ENCODE measurements around the gene OCRL.
A peak's percentile ranks its signal among the peaks of the same experiment; 100 is the strongest.

The OCRL gene

DNA sequence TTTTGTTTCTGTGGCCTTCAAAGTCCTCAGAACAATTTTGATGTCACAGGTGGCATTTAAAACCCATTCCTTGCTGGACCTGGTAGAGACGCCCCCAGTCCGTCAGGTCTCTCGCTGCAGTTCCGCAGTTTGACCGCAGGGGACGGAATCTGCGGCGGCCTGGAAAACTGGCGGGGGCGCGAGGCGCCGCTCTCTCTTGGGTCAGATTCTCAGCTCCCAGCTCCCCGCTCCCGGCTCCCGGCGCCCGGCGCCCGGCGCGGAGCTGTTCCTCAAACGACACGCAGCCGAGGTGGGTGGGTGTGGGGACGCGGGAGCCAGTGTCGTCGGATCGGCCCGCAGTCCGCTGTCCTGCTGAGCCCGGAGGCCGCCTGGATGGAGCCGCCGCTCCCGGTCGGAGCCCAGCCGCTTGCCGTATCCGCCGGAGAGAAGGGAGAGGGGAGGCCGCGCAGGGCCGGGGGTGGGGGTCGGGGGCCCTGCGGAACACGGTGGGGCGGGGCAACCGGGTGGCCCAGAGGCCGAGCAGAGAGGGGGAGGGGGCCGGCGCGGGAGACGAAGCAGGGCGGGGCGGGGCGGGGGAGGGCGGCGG is at the start of gene OCRL:
Gene OCRL (plus strand): TSS at position 192 of the 586 bp plus-strand sequence. CDS start 181 bp downstream, at position 373.
- peak; percentile 16 to 38 for DNase-seq (ENCODE audit: low read depth in 2 of 2)

DNA sequence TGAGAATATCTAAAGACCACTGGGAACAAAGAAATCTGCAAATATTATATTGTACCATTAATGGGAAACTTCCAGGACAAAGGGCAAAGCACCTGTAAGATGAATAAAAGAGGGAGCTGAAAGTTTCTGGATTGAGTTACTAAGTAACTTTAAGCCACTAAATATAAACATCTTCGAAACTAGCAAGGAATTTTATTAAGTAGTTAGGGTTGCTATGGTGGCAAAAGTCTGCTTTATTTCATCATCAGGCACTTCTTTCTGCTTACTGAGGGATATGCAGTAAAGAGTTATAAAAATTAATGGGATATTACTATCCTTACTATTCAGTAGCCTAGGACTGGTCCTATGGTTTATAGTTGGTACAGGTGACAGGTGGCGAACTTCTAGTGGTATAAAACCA is 49.7 kb upstream of the OCRL start:
- no peak for DNase-seq (ENCODE audit: low read depth in 2 of 2)

DNA sequence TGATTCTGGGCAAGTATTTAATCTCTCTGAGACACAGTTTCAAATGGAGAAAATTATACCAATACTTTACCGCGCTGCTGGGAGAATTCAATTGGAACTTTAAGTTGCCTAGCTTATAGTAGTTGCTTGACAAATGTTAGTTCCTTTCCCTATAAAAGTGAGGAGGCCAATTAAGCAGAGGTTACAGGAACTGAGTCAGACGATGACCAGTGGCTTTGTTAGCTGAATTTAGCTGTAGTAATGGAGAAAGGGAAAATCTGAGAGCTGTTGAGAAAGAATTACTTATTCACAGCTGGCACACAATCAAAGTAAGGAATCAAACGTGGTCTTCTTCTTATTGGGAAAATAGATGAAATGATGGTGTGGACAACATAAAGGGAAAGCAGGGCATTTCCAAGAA is 46.4 kb upstream of the OCRL start:
- no peak for DNase-seq (ENCODE audit: low read depth in 2 of 2)

DNA sequence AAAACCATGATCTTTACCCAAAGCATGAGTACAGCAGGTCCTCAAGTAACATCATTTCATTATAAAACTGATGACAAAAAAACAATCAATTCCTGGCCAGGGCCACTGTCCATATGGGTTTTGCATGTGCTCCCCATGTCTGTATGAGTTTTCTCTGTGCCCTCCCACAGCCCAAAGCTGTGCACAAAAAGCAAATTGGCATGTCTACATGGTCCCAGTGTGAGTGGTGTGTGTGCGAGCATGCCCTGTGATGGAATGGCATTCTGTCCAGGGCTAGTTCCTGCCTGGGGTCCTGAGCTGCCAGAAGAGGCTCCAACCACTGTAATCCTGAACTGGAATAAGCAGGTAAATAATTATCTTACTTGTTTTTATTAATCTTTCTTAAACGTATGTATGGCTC is 45.2 kb upstream of the OCRL start:
- DNase-seq (ENCODE audit: low read depth in 2 of 2): no peak

DNA sequence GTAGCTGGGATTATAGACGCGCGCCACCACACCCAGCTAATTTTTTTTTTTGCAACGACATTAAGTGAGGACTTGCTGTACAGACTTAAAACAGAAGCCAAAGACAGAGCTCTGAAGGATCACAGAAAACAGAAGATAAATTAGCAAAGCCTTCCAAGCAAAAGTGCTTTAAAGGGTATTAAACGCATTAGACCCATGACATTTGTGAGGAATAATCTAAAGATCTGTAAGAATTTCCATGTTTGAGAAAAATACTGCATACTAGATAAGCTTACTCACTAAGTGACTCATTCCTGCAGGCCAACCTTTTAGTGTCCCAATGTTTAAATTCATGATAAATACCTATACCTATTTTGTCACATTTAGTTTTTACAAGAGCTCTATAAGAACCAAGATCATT is 44.2 kb upstream of the OCRL start:
- no peak for DNase-seq (ENCODE audit: low read depth in 2 of 2)

DNA sequence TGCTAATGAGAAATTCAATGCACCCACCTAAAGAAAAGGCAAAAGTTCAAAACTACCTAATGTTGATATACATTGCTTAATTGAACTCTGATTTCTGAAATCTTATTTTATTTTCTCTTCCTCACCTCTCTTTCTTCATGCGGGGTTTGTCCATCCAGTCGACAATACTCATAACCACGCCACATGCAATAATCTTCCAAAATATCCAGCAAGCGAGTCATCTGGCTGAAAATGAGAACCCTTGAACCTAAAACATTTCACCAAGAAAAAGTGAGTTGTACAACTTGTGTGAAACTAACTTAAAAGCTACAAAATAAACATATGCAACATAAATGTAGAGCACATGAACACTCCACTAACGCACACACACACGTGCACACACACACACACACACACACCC is 43.4 kb upstream of the OCRL start:
- no peak for DNase-seq (ENCODE audit: low read depth in 2 of 2)

DNA sequence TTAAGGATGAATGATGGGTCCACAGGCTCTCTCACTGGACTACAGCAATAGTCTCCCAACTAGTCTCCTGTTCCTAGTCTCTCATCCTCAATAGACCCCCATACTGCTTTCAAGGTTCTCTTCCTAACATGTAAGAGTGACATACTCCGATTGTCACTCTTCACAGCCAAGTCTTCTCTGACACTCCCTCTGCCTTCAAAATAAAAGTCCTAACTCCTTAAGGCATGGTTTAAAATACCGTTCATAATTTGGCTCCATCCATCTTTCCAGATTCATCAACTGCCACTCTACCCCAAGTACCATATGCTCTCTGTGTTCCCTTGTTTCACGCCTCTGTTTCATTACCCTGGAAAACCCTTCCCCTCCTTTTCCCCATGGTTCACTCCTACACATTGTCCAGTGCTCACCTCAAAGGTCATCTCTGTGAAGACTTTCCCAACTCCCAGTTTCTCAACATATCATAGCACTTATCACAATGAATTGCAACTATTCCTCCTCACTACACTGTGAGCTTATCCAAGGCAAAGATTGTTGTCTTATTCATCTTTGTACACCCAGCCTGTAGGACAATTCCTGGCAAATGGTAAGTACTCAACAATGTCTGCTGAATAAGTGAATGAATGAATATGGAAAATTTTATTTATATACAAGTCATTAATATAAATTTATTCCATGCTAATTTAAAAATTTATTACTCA is 42.8 kb upstream of the OCRL start:
- DNase-seq (ENCODE audit: low read depth in 2 of 2): no peak

DNA sequence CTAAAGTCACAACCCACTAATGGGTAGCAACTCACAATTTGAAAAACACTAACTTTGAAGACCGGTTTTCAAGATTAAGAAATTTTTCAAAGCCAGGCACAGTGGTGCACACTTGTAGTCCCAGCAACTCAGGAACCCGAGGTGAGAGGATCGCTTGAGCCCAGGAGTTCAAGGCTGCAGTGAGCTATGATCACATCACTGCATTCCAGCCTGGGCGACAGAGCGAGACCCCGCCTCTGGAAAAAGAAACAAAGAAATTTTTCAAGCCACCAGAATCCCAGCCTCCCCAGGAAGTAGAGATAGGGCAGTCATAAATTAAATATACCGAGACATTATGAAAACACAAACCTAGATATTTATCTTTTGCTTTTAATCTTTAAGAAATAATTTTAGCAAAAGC is 29.7 kb upstream of the OCRL start:
- no peak for DNase-seq (ENCODE audit: low read depth in 2 of 2)

DNA sequence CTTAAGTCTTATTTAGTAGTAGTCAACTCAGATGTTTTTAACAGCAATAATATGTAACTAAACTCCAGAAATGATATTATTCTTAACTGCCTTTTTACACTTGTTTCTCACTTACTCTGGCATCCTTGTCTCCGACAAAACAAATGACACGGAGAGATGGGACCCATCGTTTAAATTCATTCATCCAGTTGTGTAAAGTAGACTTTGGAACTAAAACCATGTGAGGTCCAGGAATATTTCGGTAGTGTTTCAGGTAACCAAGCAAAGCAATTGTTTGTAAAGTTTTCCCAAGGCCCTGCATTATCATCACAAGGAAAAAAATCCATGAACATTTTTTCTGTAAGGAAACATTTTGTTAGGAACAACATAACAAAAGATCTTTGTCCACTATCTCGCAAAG is 28.4 kb upstream of the OCRL start:
- DNase-seq (ENCODE audit: low read depth in 2 of 2): no peak

DNA sequence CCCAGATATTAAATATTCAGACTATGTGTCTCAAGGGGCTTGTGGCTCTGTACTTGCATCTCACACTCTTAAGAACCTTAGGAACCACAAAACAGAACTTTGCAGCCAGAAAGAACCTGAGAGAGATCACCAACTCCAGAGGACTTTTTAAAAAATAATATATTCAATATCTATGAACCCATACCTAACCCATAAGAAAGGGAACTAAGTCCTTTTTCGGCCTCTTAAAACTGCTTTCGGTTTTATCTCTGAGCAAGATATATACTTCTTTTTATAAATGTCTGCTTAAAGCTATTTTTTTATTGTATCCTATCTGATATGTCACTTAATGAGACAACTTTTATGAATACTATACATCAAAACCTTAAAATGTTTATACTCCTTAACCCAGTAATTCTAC is 27.6 kb upstream of the OCRL start:
- no peak for DNase-seq (ENCODE audit: low read depth in 2 of 2)

DNA sequence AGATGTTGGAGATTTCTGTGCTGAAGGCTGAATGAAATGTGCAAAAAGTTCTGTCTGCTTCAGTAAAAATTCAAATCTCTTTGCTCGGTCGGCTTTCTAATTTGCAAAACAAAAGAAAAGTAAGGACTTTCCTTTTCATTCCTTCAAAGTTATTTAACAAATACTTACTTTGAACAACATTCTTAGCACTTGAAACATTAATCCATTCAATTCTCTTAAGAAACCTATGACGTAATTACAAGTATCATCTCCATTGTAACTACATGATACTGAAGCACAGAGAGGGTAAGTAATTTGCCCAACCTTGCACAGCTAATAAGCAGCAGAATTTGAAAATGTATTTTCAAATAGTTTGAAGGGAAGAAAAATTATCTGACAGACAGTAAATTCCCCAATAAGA is 23.7 kb upstream of the OCRL start:
- DNase-seq (ENCODE audit: low read depth in 2 of 2): no peak

DNA sequence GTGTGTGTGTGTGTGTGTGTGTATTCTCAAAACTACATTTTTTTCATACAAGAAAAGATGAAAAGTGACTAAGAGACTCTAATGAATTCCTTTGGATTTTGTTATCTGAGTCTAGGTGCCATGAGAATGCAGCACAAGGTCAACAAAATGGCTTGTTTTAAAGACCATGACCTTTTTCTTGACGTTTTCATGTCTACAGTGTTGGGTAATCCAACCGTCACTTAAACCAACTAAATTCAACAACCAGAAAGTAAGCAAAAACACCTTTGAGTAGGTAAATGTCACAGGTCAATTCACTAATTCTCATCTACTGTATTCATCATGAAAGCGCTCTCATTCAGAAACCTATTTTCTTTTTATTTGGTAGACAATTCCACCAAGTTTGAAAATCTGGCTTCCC is 19.9 kb upstream of the OCRL start:
- no peak for DNase-seq (ENCODE audit: low read depth in 2 of 2)

DNA sequence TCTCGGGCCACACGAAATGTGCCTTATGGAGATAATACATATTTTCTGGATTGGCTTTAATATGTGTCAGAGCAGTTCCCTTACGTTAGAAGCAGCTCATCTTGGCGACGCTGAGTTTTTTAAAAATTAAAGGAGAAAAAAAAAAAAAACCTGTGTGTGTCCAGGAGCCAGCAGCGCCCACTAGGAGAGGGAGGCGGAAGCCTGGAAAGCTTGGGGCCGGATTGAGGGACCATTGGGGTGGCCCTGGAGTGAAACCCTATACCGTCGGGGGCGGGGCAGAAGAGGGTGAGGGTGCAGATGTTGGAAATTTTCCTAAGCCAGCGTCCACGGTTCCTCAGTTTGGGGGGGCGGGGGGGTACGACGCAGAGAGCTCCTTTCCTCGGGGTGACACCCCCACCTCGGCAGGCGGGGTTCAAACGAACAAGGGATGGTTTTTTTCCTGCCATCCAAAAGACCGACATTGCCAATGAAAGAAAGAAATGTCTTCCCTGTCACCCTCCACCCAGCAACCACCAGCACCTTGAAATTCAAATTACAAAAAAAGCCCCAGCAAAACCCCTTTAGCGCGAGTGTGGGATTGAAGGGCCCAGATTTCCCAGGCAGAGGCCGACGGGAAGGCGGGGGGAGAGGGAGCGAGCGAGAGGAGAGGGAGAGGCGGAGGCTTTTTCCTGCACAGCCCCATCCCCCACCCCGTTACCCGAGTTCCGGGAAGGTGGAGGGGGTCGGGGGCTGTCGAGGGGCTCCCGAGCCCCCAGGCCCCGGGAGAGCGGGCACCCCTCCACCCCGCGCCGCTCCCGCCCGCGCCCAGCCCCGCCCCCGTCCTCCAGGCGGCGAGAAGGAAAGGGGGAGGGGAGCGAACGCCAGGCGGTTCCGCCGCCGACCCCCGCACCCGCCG is 17.6 kb upstream of the OCRL start:
- DNase-seq (ENCODE audit: low read depth in 2 of 2): no peak

DNA sequence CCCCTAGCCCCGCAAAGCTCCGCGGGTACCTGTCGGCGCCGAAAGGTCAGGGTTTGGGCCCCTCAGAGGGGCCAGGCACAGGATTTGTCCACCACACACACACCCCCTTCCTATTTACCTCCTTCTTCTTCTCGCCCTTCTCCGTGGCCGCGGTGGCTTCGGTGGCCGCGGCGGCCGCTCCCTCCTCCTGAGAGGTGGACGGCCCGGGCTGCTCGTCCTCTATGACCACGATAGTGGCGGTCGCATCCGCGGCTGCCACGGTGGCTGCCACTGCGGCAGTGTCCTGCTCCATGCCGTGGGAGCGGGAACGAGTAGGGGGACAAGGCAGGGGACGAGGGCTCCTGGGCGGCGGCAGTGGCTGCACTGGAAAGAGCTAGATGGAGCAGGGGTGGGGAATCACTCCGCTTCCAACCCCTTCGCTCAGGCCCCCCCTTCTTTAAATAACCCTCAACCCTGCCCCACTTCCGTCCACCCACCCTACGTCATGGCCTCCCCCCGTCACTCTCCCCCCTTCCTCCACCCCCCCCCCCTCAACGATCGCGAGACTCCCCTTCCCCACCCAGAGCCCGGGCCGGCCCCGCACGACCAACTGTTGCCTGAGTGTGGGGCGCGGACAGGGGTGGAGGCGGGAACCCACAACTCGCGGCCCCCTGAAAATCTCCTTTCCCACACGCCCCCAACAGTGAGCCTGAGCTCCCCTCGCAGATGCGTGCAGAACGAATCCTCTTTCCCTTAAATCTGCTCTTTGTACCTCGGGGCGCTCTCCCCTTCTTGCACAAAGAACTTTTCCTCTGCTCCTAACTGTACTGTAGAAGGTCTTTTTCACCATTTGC is 16.8 kb upstream of the OCRL start, which contains the start of gene SMARCA1:
Gene SMARCA1 (minus strand): TSS at position 412 of the 833 bp plus-strand sequence. CDS start 120 bp downstream, at position 292.
- DNase-seq (ENCODE audit: low read depth in 2 of 2): no peak

DNA sequence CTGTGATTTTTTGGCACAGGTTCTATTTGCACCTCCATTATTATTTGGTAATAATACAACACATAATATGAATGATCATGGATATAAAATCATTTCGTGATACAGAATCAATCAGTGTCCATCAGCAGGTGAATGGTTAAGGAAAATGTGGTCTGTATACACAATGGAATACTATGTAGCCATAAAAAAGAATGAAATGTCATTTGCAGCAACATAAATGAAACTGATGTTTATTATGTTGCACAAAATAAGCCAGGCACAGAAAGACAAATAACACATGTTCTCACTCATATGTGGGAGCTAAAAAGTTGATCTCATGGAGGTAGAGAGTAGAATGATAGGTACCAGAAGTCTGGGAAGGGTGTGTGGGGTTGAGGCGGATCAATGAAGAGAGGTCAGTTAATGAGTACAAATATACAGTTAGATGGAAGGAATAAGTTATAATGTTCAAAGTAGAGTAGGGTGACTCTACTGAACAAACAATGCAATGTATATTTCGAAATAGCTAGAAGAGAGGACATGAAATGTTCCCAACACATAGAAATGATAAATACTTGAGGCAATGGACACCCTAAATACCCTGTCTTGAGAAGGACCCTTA is 15.7 kb upstream of the OCRL start:
- DNase-seq (ENCODE audit: low read depth in 2 of 2): no peak

DNA sequence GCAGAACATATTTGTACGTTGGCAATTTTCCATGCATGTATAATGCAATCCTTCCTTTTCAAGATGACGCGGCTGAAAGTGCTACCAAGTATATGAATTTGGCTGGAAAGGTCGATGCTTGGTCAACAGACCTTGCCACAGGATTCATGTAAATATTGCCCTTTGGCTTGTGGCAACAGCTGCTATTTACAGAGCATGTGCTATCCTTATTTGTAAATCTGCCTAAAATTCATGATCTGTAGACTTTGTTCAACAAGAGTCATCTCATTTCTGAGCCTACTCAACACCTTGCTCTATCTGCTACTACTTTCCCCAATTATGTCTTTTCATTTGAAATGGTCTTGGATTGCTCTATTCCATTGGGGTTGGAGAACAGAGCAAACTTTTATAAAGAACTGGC is 14.9 kb upstream of the OCRL start:
- DNase-seq (ENCODE audit: low read depth in 2 of 2): no peak

DNA sequence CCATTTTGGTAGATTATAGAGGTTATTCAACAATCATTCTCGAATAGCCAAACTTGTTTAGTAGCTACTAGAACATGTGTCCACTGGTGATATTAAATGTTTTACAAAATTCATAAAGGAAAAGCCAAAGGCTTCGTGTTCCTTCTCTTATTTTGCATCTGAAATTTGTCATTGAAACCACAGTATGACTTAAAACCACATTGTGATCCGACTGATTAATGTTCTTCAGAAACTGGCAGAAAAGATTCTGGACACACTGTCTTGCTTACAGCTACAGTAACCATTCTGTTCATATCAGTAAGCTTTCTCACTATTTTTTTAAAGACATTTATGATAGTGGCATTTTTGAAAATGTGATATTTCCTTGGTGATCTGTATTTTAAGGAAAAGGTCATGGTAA is 14.2 kb upstream of the OCRL start:
- no peak for DNase-seq (ENCODE audit: low read depth in 2 of 2)

DNA sequence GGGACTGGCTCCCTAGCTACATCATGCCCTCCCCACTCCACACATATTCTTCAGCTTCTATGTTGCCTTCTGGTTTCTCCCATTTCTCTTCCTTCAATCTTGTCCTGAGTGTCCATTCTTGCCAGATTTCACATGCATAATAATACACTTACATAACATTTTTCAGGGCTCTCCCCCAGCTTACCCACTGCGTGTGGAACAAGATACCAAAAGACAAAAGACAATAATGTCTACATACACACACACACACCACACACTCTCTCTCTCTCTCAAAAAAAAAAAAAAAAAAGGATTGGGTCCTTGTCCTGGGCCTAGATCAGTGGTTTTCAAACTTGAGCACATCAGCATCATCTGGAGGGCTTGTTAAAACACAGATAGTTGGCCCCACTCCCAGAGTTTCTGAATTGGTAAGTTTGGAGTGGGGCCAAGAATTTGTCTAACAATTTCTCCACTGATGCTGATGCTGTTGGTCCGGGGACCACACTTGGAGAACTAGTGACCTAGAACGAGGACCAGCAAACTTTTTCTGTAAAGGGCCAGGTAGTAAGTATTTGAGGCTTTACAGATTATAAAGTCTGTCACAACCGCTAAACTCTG is 10.3 kb upstream of the OCRL start:
- DNase-seq (ENCODE audit: low read depth in 2 of 2): no peak

DNA sequence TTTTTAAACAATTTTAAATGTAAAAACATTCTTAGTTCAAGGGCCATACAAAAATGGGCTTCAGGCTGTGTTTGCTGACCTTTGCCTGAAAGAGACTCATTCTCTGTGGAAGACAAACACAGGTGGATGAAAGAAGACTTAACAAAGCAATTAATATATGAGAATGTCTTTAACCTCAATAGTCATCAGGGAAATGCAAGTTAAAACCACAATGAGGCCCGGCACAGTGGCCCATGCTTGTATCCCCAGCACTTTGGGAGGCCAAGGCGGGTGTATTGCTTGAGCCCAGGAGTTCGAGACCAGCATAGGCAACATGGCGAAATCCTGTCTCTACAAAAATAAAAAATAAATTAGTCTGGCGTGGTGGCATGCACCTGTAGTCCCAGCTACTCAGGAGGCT is 9.6 kb upstream of the OCRL start:
- no peak for DNase-seq (ENCODE audit: low read depth in 2 of 2)

DNA sequence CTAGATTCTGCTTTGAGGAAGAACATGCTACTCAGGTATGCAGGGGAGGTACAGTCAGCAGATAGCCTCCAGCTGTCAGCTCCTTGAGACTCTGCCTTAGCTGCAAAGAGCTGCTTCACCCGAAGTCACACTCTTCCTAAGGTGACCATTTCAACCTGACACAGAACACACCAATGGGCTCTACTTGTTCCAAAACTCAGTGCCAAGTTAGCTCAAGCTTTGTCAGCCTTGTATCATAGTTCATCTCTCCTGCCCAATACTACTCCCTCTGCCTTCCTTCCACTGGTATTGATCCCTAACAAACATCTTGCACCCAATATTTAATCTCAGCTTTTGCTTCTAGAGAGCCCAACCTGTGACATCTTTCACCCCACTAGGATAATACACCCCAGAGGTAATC is 8.9 kb upstream of the OCRL start:
- DNase-seq (ENCODE audit: low read depth in 2 of 2): no peak
